IPS-15b (cell line): Measurements from ENCODE around the gene ANO7.

Source experiments
- H3K27me3 ChIP-seq: one replicate; pipeline ENCODE4 v1.6.1; 2013; ENCODE audit warnings: low read length; ENCODE audit not compliant: control insufficient read depth, insufficient read depth
- H3K36me3 ChIP-seq: one replicate; pipeline ENCODE4 v1.6.1; 2013; ENCODE audit warnings: low read length; ENCODE audit not compliant: control insufficient read depth, insufficient read depth
- H3K4me1 ChIP-seq: one replicate; pipeline ENCODE4 v1.6.1; 2013; ENCODE audit warnings: mild to moderate bottlenecking, low read length; ENCODE audit not compliant: control insufficient read depth, insufficient read depth
- H3K4me3 ChIP-seq: one replicate; pipeline ENCODE4 v1.5.1; 2013; ENCODE audit warnings: low read depth, low read length
- H3K9ac ChIP-seq: one replicate; pipeline ENCODE4 v1.6.1; 2013; ENCODE audit warnings: low read depth, mild to moderate bottlenecking, low read length
- H3K9me3 ChIP-seq: one replicate; pipeline ENCODE4 v1.6.1; 2013; ENCODE audit warnings: mild to moderate bottlenecking, low read length; ENCODE audit not compliant: control insufficient read depth, insufficient read depth

ANO7 gene

GRCh38 chr2:241184901-241185300, 3.6 kb upstream of the ANO7 start:
- Histone ChIP-seq H3K9me3 (no peaks in the 10 kb centered on the region), H3K4me3 (no peak overlapping the region), H3K36me3 (no peaks in the 10 kb centered on the region), H3K27me3 (no peaks in the 10 kb centered on the region), H3K9ac (no peak overlapping the region), H3K4me1 (peaks cover 4% of the 10 kb centered on the region)

DNA sequence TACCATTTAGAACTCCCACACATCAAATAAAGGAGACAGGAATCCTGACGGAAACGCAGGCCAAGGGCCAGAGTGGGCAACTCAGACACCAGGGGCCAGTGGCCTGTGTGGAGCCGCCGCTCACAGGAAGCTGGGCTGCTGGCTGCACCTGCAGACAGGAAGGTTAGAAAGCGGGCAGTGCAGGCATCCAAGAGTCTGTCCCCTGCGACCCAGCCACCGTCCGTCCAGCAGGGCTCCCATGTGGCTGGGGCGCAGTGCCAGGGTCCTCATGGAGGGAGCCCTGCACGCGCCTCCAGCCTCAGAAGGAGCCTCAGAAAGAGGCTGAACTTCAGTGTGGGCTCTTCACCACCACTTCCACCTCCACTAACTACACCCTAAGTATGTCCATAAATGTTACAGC, 2.5 kb upstream of the ANO7 start:
- no peak overlapping the region for H3K4me3 ChIP-seq
- H3K9me3 ChIP-seq: no peaks in the 10 kb centered on the region
- H3K27me3 ChIP-seq: no peaks in the 10 kb centered on the region
- no peaks in the 10 kb centered on the region for H3K36me3 ChIP-seq
- H3K9ac ChIP-seq: no peak overlapping the region
- peaks cover 4% of the 10 kb centered on the region for H3K4me1 ChIP-seq

- Histone ChIP-seq H3K4me1 (peaks cover 4% of the 10 kb centered on the region), H3K4me3 (no peak overlapping the region), H3K27me3 (no peaks in the 10 kb centered on the region), H3K9ac (no peak overlapping the region), H3K9me3 (no peaks in the 10 kb centered on the region), H3K36me3 (no peaks in the 10 kb centered on the region)
These were observed 1.2 kb upstream of the ANO7 start for GRCh38 chr2:241187101-241187917.

- H3K4me1 ChIP-seq: peaks cover 4% of the 10 kb centered on the region
- H3K4me3 ChIP-seq: no peak overlapping the region
- H3K9ac ChIP-seq: no peak overlapping the region
- H3K9me3 ChIP-seq: no peaks in the 10 kb centered on the region
- H3K36me3 ChIP-seq: no peaks in the 10 kb centered on the region
- no peaks in the 10 kb centered on the region for H3K27me3 ChIP-seq
These were observed 601 bp upstream of the ANO7 start for GRCh38 chr2:241187918-241188234.

GRCh38 chr2:241189093-241189855, 797 bp downstream of the ANO7 start:
- Histone ChIP-seq H3K4me1 (peaks cover 4% of the 10 kb centered on the region), H3K4me3 (no peak overlapping the region), H3K9ac (no peak overlapping the region), H3K36me3 (no peaks in the 10 kb centered on the region), H3K27me3 (no peaks in the 10 kb centered on the region), H3K9me3 (no peaks in the 10 kb centered on the region)

DNA sequence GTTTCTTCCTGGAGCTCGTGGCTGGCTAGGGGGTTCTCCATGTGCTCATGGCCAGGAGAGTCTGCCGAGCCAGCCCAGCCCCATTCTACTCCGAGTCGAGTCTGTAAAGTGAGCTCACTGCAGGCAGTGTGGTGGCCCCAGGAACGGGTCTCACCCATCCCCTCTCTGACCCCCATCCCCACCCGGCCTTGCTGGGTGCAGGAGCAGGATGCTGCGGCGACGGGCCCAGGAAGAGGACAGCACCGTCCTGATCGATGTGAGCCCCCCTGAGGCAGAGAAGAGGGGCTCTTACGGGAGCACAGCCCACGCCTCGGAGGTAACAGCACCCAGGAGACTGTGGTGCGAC, 1.4 kb downstream of the ANO7 start:
- H3K4me3 ChIP-seq: no peak overlapping the region
- H3K27me3 ChIP-seq: no peaks in the 10 kb centered on the region
- H3K36me3 ChIP-seq: no peaks in the 10 kb centered on the region
- H3K9ac ChIP-seq: no peak overlapping the region
- no peaks in the 10 kb centered on the region for H3K9me3 ChIP-seq
- H3K4me1 ChIP-seq: peaks cover 4% of the 10 kb centered on the region

GRCh38 chr2:241190291-241190981, 2.0 kb downstream of the ANO7 start:
- H3K4me3 ChIP-seq: no peak overlapping the region
- no peak overlapping the region for H3K9ac ChIP-seq
- H3K27me3 ChIP-seq: no peaks in the 10 kb centered on the region
- H3K9me3 ChIP-seq: no peaks in the 10 kb centered on the region
- H3K4me1 ChIP-seq: peaks cover 4% of the 10 kb centered on the region
- H3K36me3 ChIP-seq: no peaks in the 10 kb centered on the region

- no peaks in the 10 kb centered on the region for H3K27me3 ChIP-seq
- no peak overlapping the region for H3K4me3 ChIP-seq
- H3K36me3 ChIP-seq: no peaks in the 10 kb centered on the region
- H3K4me1 ChIP-seq: peaks cover 4% of the 10 kb centered on the region
- no peak overlapping the region for H3K9ac ChIP-seq
- no peaks in the 10 kb centered on the region for H3K9me3 ChIP-seq
These were observed 2.6 kb downstream of the ANO7 start for GRCh38 chr2:241191081-241191480.

DNA sequence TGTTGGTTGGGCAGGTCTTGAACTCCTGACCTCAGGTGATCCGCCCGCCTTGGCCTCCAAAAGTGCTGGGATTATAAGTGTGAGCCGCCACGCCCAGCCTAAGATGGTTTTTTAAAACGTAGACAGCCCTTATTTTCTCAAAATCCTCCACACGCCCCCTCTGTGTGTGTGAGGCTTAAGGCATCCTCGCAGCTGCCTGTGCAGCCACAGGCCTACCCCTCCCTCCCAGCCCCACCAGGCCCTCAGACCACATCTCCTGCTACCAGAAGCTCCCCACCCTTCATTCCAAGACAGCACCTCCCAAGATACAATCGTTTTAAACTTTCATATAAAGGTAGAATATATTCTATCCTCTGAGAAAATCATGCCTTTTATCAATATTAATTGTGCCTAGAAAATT, 4.8 kb downstream of the ANO7 start:
- no peak overlapping the region for H3K9ac ChIP-seq
- no peaks in the 10 kb centered on the region for H3K9me3 ChIP-seq
- no peaks in the 10 kb centered on the region for H3K27me3 ChIP-seq
- H3K36me3 ChIP-seq: no peaks in the 10 kb centered on the region
- no peak overlapping the region for H3K4me3 ChIP-seq
- no peaks in the 10 kb centered on the region for H3K4me1 ChIP-seq

- H3K4me1 ChIP-seq: no peaks in the 10 kb centered on the region
- no peaks in the 10 kb centered on the region for H3K27me3 ChIP-seq
- no peaks in the 10 kb centered on the region for H3K36me3 ChIP-seq
- H3K9ac ChIP-seq: no peak overlapping the region
- no peaks in the 10 kb centered on the region for H3K9me3 ChIP-seq
- no peak overlapping the region for H3K4me3 ChIP-seq
These were observed 6.3 kb downstream of the ANO7 start for GRCh38 chr2:241194811-241195210.

DNA sequence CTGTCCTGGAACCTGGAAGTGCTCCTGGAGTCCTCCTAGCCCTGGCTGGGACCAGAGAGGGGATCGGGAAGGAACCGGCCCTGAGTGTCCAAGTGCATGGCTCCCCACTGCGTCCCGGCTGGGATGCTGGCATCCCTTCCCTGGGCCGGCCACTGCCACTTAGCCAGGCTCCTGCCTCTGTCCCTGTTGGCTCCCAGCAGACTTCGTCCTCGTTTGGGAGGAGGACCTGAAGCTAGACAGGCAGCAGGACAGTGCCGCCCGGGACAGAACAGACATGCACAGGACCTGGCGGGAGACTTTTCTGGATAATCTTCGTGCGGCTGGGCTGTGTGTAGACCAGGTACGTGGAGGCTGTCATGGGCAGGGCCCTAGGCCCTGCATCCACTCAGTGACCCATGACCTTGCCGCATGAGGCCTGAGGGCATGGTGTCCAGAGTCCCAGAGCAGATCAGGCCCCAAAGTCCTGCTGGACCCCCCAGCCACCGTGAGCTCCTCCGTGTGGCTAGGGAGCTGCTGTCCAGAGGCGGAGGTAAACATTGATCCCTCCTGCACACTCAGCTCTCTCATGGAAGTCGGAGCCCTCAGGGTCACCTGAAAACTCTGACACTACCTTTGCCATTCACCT, 7.1 kb downstream of the ANO7 start:
- Histone ChIP-seq H3K9ac (no peak overlapping the region), H3K27me3 (no peaks in the 10 kb centered on the region), H3K9me3 (no peaks in the 10 kb centered on the region), H3K4me1 (no peaks in the 10 kb centered on the region), H3K4me3 (no peak overlapping the region), H3K36me3 (no peaks in the 10 kb centered on the region)
